Esophagus muscularis mucosa (tissue), 4 donors: ENCODE data around the gene USP34.

ENCODE experiments used
- CTCF ChIP-seq, 3 experiments: fragments of 200-600 bp in 2 of 3; fragments of 450-650 bp in 1 of 3; sonication (generic) in 2 of 3; IDR thresholded peaks; one replicate each; pipeline ENCODE4 v1.5.1; 2017 to 2019; ENCODE audit warnings: antibody characterized with exemption in 3 of 3, mild to moderate bottlenecking in 2 of 3, moderate library complexity in 1 of 3
- EP300 ChIP-seq: sonication (generic); formaldehyde crosslinking; IDR thresholded peaks from one replicate; pipeline ENCODE4 v1.6.1; 2017; ENCODE audit warnings: antibody characterized with exemption
- POLR2AphosphoS5 ChIP-seq, 2 donors: sonication (generic); formaldehyde crosslinking; IDR thresholded peaks; one replicate each; pipeline ENCODE4 v1.6.1; 2017; ENCODE audit warnings: antibody characterized with exemption in 2 of 2

- TF ChIP-seq CTCF (IDR thresholded peaks at IDR 0.05) (no peak), POLR2AphosphoS5 (IDR thresholded peaks at IDR 0.05) (no peak), EP300 (no peak)
Measured at GRCh38 chr2:61162721-61163120, 308.2 kb downstream of the USP34 start.
